Activated CD8-positive, alpha-beta T cell treated with anti-CD3 and anti-CD28 coated beads for 36 hours (primary cell): ENCODE measurements around the gene ENPP1. TPM values are rescaled to one million over a fixed set of nuclear protein-coding genes. Genes with fewer than 3 reads are reported as not detected.
A peak's percentile ranks its signal among the peaks of the same experiment; 100 is the strongest.

Source experiments
- ATAC-seq: fragments of 200-7000 bp; cut with Tn5 transposase; one replicate; pipeline ENCODE4 v1.10.0; 2021; ENCODE audit warnings: mild to moderate bottlenecking, moderate library complexity
- CTCF ChIA-PET: fragments of 350-600 bp; sonication (Branson Sonifier 250); formaldehyde crosslinking; loops from one replicate; lab custom pipeline; 2021; ENCODE audit warnings: antibody characterized with exemption; lab: Charles Lee
- POLR2A ChIA-PET: fragments of 350-600 bp; sonication (Branson Sonifier 250); formaldehyde crosslinking; loops from one replicate; lab custom pipeline; 2021; ENCODE audit warnings: antibody characterized with exemption; lab: Charles Lee
- DNase-seq: peaks from one replicate; pipeline ENCODE4 v3.0.0-alpha.2; 2020
- H3K27ac Mint-ChIP-seq: one replicate; pipeline ENCODE4 v1.8.0; 2021; ENCODE audit warnings: mild to moderate bottlenecking, mixed read lengths
- H3K27me3 Mint-ChIP-seq: one replicate; pipeline ENCODE4 v1.8.0; 2021; ENCODE audit warnings: mixed read lengths
- H3K36me3 Mint-ChIP-seq: one replicate; pipeline ENCODE4 v1.8.0; 2021; ENCODE audit warnings: low read depth, mixed read lengths
- H3K4me1 Mint-ChIP-seq: one replicate; pipeline ENCODE4 v1.8.0; 2021; ENCODE audit warnings: low read depth, mixed read lengths
- H3K4me3 Mint-ChIP-seq: one replicate; pipeline ENCODE4 v1.8.0; 2021; ENCODE audit warnings: mild to moderate bottlenecking, moderate library complexity, mixed read lengths
- H3K9me3 Mint-ChIP-seq: one replicate; pipeline ENCODE4 v1.8.0; 2021; ENCODE audit warnings: mixed read lengths
- CTCF ChIP-seq: fragments of 200-600 bp; IDR thresholded peaks from one replicate; pipeline ENCODE4 v1.8.0; 2022; ENCODE audit warnings: antibody characterized with exemption, mild to moderate bottlenecking
- intact Hi-C: fragments of 100-400 bp; cut with micrococcal nuclease; formaldehyde crosslinking; loops from one replicate; pipeline ENCODE4 v1.10.0; 2022
- total RNA-seq, 2 experiments: library from RNA; stranded (reverse); gene quantifications; one replicate each; pipeline ENCODE4 v1.2.3, GENCODE V29; 2021

Gene ENPP1
- under 1 TPM; 0.20 to 0.27 TPM for total RNA-seq

- Mint-ChIP-seq H3K9me3 (no peaks in the 10 kb centered on the region), H3K4me3 (peak within 1 kb of the TSS; percentile 76), H3K27ac (no peak within 1 kb of the TSS), H3K27me3 (peaks cover 56% of the 10 kb centered on the region), H3K4me1 (peaks cover 18% of the 10 kb centered on the region), H3K36me3 (no peaks in the 10 kb centered on the region)
- ChIA-PET POLR2A (interaction anchor here (0.6 kb wide), 1 partner anchor 84 kb away, joined by 3 read pairs; no protein-coding TSS in a partner anchor), CTCF (no interaction called here)
- intact Hi-C loops, result no loop called here
- peak; percentile 52 for DNase-seq
- ATAC-seq, result peak; percentile 81
- peak; percentile 18 for TF ChIP-seq CTCF
Measured at GRCh38 chr6:131807644-131808459, at the start of gene ENPP1. Gene ENPP1, plus strand, starts transcription at chr6:131808020. Its CDS starts 16 bp downstream, at chr6:131808036.

GRCh38 chr6:131758920-131759319 is 48.9 kb upstream of the ENPP1 start:
- H3K9me3 Mint-ChIP-seq, result no peaks in the 10 kb centered on the region
- CTCF ChIA-PET, result no interaction called here
- H3K36me3 Mint-ChIP-seq, result no peaks in the 10 kb centered on the region
- intact Hi-C loops, result no loop called here
- no peak overlapping the region for H3K27ac Mint-ChIP-seq
- DNase-seq (no peak), ATAC-seq (no peak)
- no peaks in the 10 kb centered on the region for H3K4me1 Mint-ChIP-seq
- peaks cover 22% of the 10 kb centered on the region for H3K27me3 Mint-ChIP-seq
- POLR2A ChIA-PET, result no interaction called here
- TF ChIP-seq CTCF, result no peak
- H3K4me3 Mint-ChIP-seq, result no peak overlapping the region

- CTCF ChIA-PET, result no interaction called here
- TF ChIP-seq CTCF, result no peak
- no peak for DNase-seq
- Mint-ChIP-seq H3K4me3 (no peak overlapping the region), H3K27me3 (peaks cover 19% of the 10 kb centered on the region), H3K27ac (no peak overlapping the region), H3K9me3 (no peaks in the 10 kb centered on the region), H3K4me1 (no peaks in the 10 kb centered on the region), H3K36me3 (no peaks in the 10 kb centered on the region)
- POLR2A ChIA-PET, result interaction anchor here (0.7 kb wide), 1 partner anchor 32 kb away, joined by 3 read pairs; no protein-coding TSS in a partner anchor
- ATAC-seq, result no peak
- intact Hi-C loops, result no loop called here
Measured at GRCh38 chr6:131761060-131761761, 46.6 kb upstream of the ENPP1 start.

- H3K27ac Mint-ChIP-seq, result no peak overlapping the region
- no peaks in the 10 kb centered on the region for H3K9me3 Mint-ChIP-seq
- CTCF ChIA-PET, result no interaction called here
- intact Hi-C loops, result no loop called here
- no peak for TF ChIP-seq CTCF
- no peaks in the 10 kb centered on the region for H3K36me3 Mint-ChIP-seq
- H3K4me1 Mint-ChIP-seq, result no peaks in the 10 kb centered on the region
- POLR2A ChIA-PET, result no interaction called here
- DNase-seq (no peak), ATAC-seq (no peak)
- H3K27me3 Mint-ChIP-seq, result peaks cover 18% of the 10 kb centered on the region
- no peak overlapping the region for H3K4me3 Mint-ChIP-seq
Measured at GRCh38 chr6:131761762-131762067, 46.1 kb upstream of the ENPP1 start.

- TF ChIP-seq CTCF, result no peak
- DNase-seq (no peak), ATAC-seq (no peak)
- Mint-ChIP-seq H3K27me3 (peaks cover 18% of the 10 kb centered on the region), H3K4me3 (no peak overlapping the region), H3K27ac (no peak overlapping the region), H3K4me1 (no peaks in the 10 kb centered on the region), H3K36me3 (no peaks in the 10 kb centered on the region), H3K9me3 (no peaks in the 10 kb centered on the region)
- POLR2A ChIA-PET, result no interaction called here
- CTCF ChIA-PET, result interaction anchor here (0.5 to 1.0 kb wide), 2 partner anchors 147 to 997 kb away, joined by 3 read pairs; no protein-coding TSS in a partner anchor
- intact Hi-C loops, result no loop called here
Measured at GRCh38 chr6:131762984-131763383, 44.8 kb upstream of the ENPP1 start.
